Omental fat pad (tissue), 4 donors: ENCODE data around the gene MYO9A. TPM values are rescaled to one million over a fixed set of nuclear protein-coding genes. Genes with fewer than 3 reads are reported as not detected.
A peak's percentile ranks its signal among the peaks of the same experiment; 100 is the strongest.

Experiments used
- ATAC-seq: fragments of 150-250 bp; one replicate; pipeline ENCODE4 v1.9.1; 2016; ENCODE audit warnings: mild to moderate bottlenecking, moderate library complexity; ENCODE audit not compliant: low FRiP score
- DNase-seq: peaks from one replicate; pipeline ENCODE4 v3.0.0-alpha.2; 2019; ENCODE audit warnings: low spot score
- total RNA-seq, 4 donors: library from RNA; depleted of rRNA; stranded (reverse); fragments of >200 nt; gene quantifications; one replicate each; pipeline ENCODE4 v1.1.0, GENCODE V29; 2016
- TF ChIP-seq, protein P1 (sequence below), 3 donors: fragments of 450-650 bp; IDR thresholded peaks; one replicate each; pipeline ENCODE4 v1.5.1; 2016 to 2017; ENCODE audit warnings: antibody characterized with exemption in 3 of 3, mild to moderate bottlenecking in 3 of 3, moderate library complexity in 2 of 3

MYO9A gene
- total RNA-seq, 4 donors from 2014 or later: 31.6 to 82.9 (median 48.7) TPM

DNA sequence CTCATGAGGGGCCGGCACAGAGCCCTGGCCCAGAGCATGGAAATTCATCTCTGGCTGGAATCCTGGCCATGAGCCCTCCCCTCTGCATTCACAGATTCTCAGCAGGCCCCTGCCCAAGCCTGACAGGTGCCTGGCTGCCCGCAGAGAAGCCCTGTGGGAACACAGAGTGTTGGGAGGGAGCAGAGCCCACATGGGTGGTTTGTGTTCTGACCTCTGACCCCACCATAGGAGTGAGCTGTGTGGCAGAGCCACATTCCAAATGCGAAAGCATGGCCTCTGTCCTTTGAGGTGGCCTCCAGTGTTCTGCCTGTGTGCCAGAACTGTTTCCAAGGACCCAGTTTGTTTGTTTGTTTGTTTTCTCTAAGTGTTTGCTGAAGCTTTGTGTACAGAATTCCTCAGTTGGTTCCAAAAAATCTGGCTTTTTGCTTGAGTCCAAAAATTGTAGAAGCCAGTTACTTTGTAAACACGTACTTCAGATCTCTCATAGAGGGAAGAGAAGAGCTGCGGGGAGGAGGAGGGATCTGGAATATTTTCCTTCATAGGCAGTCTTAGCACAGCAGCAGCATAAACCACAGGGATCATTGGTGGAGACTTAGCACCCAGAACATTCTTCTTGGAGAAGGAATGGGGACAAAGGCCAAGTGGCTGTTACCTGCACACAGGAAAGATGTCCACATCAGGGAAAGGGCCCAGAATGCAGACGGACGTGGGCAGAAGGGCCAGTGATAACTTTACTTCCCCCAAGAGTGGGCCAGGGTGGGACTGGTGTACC, 43.6 kb upstream of the MYO9A start:
- TF ChIP-seq, protein P1, sequence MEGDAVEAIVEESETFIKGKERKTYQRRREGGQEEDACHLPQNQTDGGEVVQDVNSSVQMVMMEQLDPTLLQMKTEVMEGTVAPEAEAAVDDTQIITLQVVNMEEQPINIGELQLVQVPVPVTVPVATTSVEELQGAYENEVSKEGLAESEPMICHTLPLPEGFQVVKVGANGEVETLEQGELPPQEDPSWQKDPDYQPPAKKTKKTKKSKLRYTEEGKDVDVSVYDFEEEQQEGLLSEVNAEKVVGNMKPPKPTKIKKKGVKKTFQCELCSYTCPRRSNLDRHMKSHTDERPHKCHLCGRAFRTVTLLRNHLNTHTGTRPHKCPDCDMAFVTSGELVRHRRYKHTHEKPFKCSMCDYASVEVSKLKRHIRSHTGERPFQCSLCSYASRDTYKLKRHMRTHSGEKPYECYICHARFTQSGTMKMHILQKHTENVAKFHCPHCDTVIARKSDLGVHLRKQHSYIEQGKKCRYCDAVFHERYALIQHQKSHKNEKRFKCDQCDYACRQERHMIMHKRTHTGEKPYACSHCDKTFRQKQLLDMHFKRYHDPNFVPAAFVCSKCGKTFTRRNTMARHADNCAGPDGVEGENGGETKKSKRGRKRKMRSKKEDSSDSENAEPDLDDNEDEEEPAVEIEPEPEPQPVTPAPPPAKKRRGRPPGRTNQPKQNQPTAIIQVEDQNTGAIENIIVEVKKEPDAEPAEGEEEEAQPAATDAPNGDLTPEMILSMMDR (IDR thresholded peaks at IDR 0.05): no peak
- DNase-seq (no peak), ATAC-seq (no peak)

DNA sequence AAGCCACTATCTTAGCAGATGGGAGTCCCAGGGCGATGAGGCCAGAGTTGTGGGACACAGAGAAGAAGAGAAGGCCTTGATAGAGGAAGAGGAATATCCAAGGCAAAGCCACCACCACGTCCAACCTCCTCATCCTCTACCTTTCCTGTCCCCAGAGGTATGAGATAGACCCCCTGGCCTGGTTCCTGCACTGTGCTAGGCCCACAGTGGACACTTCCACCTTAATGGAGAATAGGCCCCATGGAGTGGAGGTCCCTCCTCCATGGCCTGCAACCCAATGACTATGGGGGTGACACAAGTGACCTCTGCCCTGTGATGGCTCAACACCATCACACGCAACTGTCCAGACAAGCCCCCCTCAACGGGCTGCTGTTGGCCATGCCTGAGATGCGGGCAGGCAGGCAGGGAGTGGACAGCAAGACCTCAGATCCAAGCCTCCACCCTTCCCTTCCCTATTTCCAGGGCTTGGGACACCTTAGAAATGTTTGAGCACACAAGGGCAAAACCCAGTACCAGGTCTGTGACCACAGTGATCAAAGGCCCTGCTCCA, 42.8 kb upstream of the MYO9A start:
- DNase-seq (no peak), ATAC-seq (no peak)
- TF ChIP-seq, protein P1 (IDR thresholded peaks at IDR 0.05): no peak

DNA sequence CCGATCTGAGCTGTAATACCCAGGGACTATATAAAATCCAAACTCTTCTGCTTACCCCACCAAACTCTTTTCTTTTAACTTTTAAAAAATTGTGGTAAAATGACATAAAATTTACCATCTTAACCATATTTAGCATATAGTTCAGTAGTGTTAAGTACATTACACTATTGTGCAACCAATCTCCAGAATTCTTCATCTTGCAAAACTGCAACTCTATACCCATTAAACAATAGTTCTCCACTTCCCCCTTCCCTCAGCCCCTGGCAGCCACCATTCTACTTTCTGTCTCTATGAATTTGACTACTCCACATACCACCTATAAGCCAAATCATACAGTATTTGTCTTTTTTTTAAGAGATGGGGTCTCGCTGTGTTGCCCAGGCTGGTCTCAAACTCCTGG, 39.0 kb upstream of the MYO9A start:
- DNase-seq (no peak), ATAC-seq (no peak)
- TF ChIP-seq, protein P1 (IDR thresholded peaks at IDR 0.05): no peak

DNA sequence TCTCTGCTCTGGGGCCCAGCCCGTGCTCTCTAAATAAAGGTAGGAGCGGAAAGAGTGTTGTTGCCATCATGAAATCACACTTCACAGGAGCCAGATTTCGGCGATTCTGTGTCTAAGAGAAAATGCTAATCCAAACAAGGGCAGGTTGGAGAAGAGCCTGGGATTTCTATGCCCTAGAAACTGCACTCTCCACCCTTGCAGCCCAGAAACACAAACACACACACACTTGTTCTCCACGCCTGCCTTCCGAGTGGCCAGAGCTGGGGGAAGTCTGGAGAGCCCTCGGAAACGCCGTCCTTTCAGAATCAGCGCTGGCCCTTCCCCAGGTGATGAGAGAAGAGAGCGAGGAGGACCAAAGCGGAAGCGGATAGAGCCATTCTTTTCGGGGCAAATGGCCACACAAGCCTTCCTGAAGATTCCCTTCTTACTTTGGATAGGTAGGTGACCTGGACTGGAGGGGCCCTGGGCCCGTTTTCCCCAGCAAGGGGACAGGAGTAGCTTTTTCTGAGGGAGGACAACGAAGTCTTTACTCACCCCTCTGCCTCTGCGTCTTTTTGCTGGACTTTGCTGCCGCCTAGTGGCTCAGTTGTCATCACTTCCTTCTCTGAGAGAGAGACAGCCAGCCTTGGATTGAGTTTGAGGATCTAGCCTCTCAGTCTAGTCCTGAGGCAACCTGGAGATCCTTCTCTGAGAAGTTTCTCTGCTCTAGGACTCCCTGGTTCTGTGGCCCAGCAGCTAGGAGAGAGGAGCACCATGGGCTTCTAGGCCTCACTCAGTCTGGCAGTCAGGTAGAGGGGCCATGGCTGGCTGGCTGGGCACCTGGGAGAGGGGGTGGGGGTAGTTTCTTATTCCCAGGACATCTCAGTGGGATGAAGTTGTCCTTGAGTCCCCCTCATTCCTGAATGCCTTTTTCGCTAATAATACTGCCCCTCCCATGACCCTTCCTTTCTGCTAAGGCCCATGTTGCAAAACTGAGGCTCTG, 38.0 kb upstream of the MYO9A start:
- TF ChIP-seq, protein P1 (IDR thresholded peaks at IDR 0.05): peak in 1 of 3 donors; percentile 86
- ATAC-seq: peak; percentile 71
- DNase-seq: peak; percentile 84

DNA sequence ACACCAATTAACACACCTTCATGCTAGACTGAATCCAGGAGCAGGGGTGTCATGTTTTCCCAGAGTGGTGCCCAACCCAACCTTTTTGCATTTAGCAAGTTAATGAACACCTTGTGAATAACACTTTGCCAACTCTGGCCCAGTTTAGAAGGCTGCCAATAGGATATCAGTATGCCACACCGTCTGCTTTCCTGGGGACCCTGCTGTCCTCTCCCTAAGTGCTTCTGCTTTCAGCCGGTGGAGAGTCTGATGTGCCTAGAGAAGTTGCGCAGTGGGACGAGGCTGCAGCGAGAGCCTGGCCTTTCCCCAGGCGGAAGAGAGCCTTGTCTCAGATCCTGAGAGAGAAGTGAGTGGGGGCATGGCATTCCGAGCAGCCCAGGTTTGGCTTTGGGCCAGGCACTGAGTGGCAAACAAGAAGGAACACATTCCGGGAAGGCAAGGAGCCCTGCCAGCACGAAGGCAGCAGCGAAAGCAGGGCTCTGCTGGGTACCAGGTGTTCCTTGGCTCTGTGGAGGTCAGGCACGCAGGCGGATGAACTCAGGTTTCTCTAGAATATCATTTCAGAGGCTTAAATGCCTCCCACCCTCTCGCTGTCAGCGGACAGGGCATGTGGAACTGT, 37.2 kb upstream of the MYO9A start:
- peak; percentile 36 for DNase-seq
- peak; percentile 60 for ATAC-seq
- TF ChIP-seq, protein P1 (IDR thresholded peaks at IDR 0.05): no peak

DNA sequence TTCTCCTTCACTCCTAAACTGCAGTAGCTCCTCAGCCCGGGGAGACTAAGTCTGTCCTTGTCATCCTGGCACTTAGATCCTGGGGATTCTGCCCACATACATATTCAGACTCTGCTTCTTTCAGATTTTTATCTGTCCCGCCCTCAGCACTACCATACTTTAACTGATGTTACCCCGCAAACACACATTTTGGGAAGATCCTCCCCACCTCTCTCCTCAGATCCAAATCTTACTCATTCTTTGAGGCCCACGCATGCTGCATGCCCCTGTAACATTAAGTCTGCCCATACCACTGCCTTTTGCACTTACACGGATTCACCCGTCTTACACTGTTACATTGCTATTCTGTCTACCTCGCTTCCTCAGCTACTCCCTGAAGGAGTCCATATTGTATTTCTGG, 36.4 kb upstream of the MYO9A start:
- ATAC-seq (no peak), DNase-seq (no peak)
- TF ChIP-seq, protein P1 (IDR thresholded peaks at IDR 0.05): no peak
